Endometrial microvascular endothelial cells (primary cell): ENCODE measurements around the gene PDX1. TPM values are rescaled to one million over a fixed set of nuclear protein-coding genes. Genes with fewer than 3 reads are reported as not detected.
"Not testable (repeated sequence)": the region's sequence is repeated elsewhere in the genome, so short reads cannot be mapped to it uniquely, and the experiment has no call there.

ENCODE experiments used
- in situ Hi-C: cut with HindIII; loops from 2 replicates; pipeline ENCODE4 v1.10.0; 2017; ENCODE audit warnings: low sequenced_read_pairs, low pct_unique_long_range_greater_than_20kb; ENCODE audit errors: inconsistent ontology term
- total RNA-seq: library from RNA; depleted of rRNA; stranded (reverse); fragments of >200 nt; gene quantifications from one replicate; pipeline ENCODE4 v1.2.3, GENCODE V29; 2015; ENCODE audit errors: inconsistent ontology term

Gene PDX1
- total RNA-seq, 1 donor from 2014 or later: not detected

- in situ Hi-C loops: no loop called here
Measured at GRCh38 chr13:27953676-27954405, 34.0 kb downstream of the PDX1 start.

- in situ Hi-C loops: no loop called here
Measured at GRCh38 chr13:27954406-27954851, 34.6 kb downstream of the PDX1 start.

- in situ Hi-C loops: no loop called here
Measured at GRCh38 chr13:27955014-27955591, 35.3 kb downstream of the PDX1 start.

DNA sequence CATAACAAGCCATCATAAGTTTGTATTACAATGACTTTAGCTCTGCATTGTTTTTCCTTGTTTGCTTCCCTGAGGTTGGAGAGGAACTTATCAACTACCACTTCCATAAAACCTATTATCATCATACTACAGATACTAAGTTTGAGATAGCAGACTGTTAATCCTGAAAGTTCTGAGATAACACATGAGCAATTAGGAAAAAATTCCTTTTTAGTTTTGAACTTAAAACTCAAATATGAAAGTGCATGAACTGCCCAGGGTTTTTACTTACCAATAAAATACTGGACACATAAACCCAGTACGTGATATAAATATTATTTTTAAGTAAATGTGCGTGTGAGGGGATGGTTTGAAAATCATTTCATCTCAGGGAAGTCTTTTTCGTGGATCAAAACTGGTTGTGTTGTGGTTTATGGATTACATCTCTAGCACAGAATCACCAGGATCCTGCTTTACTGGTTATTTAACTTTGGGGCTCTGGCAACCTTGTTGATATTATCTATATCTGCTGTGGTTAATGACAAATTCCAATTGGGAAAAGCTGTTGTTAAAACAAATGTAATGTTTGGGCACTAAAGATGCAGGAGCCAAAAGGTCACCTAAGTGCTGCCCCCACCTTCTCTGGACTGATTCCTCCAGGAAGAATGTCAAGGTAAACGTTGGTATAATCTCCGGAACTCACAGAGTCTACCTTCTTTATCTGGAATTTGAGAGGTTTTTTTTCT lies 36.9 kb downstream of the PDX1 start:
- in situ Hi-C loops: no loop called here

- in situ Hi-C loops: no loop called here
Measured at GRCh38 chr13:27959976-27960361, 40.2 kb downstream of the PDX1 start.

GRCh38 chr13:27960362-27961226 lies 40.8 kb downstream of the PDX1 start:
- in situ Hi-C loops: no loop called here

GRCh38 chr13:27961227-27962085 lies 41.7 kb downstream of the PDX1 start:
- in situ Hi-C loops: no loop called here

- in situ Hi-C loops: no loop called here
Measured at GRCh38 chr13:27962128-27962841, 42.5 kb downstream of the PDX1 start.

GRCh38 chr13:27962982-27963381 lies 43.2 kb downstream of the PDX1 start:
- in situ Hi-C loops: no loop called here

DNA sequence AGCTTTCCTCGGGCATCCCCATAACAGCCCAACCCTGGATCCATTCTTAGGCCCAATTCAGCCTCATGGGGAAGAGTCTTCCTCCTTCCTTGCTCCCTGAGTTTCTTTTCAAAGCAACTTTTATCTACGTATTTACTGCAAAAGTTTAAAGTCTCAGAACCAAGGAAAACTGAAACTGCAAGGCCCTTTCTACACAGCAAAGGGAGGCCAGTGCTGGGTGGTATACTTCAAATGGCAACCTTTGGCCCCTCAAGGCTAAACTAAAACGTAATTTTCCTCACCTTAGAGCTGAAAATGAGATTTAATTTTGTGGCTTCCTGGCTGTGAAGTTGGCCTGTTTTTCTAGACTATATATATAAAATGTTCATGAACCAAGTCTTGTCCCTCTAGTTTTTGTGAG lies 43.7 kb downstream of the PDX1 start:
- in situ Hi-C loops: no loop called here

DNA sequence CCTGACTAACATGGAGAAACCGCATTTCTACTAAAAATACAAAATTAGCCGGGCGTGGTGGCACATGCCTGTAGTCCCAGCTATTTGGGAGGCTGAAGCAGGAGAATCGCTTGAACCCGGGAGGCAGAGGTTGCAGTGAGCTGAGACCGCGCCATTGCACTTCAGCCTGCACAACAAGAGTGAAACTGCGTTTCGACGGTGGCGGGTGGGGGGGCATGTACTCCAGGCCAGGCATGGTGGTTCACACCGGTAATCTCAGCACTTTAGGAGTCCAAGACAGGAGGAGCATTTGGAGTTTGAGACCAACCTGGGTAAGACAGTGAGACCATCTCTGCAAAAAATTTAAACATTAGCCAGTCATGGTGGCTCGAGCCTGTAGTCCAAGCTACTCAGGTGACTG lies 44.4 kb downstream of the PDX1 start:
- in situ Hi-C loops: not testable (repeated sequence)

DNA sequence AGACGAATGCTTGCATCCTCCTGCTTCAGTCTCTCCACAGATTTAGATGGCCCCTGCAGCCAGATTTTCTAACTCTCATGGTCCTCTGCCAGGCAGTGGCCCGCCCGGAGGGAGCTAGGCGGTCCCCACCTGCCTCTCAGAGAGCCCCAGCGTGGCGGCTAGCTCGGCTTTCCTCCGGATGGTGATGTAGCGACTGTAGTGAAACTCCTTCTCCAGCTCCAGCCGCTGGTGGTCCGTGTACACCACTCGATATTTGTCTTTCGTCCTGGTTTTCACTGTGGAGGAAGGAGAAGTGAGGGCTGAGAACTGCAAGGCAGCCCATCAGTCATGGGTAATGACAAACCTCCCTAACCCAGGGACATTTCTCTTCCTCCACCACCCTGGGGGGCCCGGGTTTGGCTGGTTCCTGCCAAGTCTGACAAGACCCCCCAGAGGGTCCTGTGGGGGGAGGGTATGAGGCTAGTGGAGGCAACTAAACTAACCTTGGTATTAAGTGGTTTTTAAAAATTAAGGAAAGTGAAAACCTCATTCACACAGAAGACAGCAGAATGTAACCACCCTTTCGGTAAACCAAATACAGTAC lies 45.0 kb downstream of the PDX1 start:
- in situ Hi-C loops: no loop called here

GRCh38 chr13:27965343-27965739 lies 45.5 kb downstream of the PDX1 start:
- in situ Hi-C loops: no loop called here

DNA sequence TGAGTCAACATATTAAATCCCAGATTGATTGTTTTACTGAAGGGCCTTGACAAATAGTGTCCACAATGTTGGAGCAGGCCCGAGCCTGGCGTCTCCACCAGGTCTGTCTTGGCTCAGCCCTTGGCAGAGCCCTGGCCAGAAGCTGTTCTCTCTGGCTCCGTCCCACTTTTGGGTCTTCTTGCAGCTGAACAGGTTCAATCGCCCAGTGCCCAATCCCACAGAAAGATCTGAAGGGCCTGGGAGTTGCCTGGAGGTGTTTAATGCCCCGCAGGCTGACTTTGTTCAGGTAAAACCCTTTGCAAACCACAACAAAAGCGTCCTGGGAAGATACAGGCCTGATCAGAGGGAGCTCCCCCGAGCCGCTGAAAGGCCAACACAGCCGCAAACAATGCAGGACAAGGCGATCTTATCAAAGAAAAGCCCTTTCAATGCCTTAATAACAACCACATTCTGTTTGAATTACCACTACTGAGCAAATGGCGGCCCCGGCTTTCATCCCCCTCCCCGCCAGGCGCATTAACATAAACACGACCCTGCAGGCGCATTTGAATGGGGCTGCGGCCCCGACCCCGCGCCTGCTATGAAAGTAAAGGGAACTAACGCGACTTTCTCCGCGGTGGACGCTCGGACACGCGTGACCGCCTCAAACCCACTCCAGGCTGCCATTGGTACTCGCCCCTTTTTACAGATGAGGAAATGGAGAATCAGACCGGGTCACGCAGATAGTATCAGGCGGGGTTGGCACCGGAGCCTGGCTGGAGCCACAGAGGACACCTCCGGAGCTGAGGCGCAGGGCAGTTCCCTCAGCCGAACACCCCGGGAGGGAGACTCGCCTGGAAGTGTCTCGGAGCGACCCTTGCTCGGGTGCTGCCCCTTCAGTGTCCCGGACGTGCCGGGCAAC lies 46.2 kb downstream of the PDX1 start:
- in situ Hi-C loops: no loop called here

DNA sequence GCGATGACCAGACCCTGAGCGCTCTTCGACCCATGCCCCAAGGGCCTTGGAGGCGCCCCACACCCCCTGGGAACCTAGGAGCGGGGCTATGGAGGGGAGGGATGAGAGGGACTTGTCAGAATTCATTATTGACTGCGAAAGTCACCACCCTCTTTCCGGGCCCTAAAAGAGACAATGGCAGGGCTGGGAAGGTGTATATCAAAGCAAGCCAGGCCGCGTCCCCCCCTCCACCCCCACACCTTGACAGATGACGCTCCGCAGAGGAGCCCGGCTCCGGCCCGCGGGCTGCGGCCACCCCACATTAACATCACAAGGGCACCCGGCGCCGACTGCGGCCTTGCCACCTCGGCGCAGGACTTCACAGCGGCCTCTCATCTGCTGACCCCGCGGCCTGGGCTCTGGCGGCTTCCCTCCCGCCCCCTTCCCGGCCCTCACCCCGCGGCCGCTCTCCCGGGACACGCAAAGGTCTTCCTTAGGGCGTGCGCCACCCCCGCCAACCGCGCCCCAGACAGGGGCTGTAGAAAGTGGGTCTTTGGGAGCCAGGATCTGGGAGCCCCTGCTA lies 46.9 kb downstream of the PDX1 start:
- in situ Hi-C loops: no loop called here

- in situ Hi-C loops: no loop called here
Measured at GRCh38 chr13:27967203-27967735, 47.5 kb downstream of the PDX1 start.
